C4-2B (cell line): Measurements from ENCODE around the gene TNFRSF12A.

ENCODE experiments used
- ZFX ChIP-seq: fragments of 450-650 bp; IDR thresholded peaks from 2 replicates; pipeline ENCODE4 v1.6.1; 2017
- TF ChIP-seq, protein P1 (sequence below): fragments of 450-650 bp; conservative IDR thresholded peaks from 2 replicates; pipeline ENCODE4 v1.5.1; 2017; ENCODE audit warnings: mild to moderate bottlenecking

DNA sequence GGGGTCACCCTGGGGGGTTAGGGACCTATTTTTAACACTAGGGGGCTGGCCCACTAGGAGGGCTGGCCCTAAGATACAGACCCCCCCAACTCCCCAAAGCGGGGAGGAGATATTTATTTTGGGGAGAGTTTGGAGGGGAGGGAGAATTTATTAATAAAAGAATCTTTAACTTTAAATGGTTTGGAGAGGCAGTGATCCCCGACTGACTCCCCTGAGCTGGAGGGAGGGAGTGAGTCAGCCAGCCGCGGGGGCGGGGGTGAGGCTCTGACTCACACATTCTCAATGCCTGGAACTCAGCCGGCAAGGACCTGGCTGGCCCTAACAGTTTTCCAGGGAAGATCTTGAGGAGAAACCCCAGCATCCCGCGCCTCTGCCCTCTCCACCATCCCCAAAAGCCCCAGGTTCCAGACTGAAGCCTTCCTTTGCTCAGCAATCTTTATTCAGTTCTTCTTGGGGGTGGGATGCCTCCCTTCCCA, 2.1 kb downstream of the TNFRSF12A start:
- TF ChIP-seq, protein P1, sequence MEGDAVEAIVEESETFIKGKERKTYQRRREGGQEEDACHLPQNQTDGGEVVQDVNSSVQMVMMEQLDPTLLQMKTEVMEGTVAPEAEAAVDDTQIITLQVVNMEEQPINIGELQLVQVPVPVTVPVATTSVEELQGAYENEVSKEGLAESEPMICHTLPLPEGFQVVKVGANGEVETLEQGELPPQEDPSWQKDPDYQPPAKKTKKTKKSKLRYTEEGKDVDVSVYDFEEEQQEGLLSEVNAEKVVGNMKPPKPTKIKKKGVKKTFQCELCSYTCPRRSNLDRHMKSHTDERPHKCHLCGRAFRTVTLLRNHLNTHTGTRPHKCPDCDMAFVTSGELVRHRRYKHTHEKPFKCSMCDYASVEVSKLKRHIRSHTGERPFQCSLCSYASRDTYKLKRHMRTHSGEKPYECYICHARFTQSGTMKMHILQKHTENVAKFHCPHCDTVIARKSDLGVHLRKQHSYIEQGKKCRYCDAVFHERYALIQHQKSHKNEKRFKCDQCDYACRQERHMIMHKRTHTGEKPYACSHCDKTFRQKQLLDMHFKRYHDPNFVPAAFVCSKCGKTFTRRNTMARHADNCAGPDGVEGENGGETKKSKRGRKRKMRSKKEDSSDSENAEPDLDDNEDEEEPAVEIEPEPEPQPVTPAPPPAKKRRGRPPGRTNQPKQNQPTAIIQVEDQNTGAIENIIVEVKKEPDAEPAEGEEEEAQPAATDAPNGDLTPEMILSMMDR = no peak
- no peak for TF ChIP-seq ZFX
